Dendritic cell treated with granulocyte-macrophage colony-stimulating factor and Interleukin-4, amounts not matched to agents 40 ng/mL and 50 ng/mL, for 4 days (primary cell): ENCODE results near the gene ARHGAP8.

Experiments
- H3K27ac Mint-ChIP-seq: one replicate; pipeline ENCODE4 v1.8.0; 2022; ENCODE audit warnings: mild to moderate bottlenecking, mixed read lengths
- H3K27me3 Mint-ChIP-seq: one replicate; pipeline ENCODE4 v1.8.0; 2022; ENCODE audit warnings: mild to moderate bottlenecking, mixed read lengths
- H3K36me3 Mint-ChIP-seq: one replicate; pipeline ENCODE4 v1.8.0; 2022; ENCODE audit warnings: low read depth, mixed read lengths
- H3K4me1 Mint-ChIP-seq: one replicate; pipeline ENCODE4 v1.8.0; 2022; ENCODE audit warnings: low read depth, mixed read lengths
- H3K4me3 Mint-ChIP-seq: one replicate; pipeline ENCODE4 v1.8.0; 2022; ENCODE audit warnings: mild to moderate bottlenecking, moderate library complexity, mixed read lengths
- H3K9me3 Mint-ChIP-seq: one replicate; pipeline ENCODE4 v1.8.0; 2022; ENCODE audit warnings: mixed read lengths
- intact Hi-C: fragments of 100-400 bp; cut with micrococcal nuclease; formaldehyde crosslinking; loops from one replicate; pipeline ENCODE4 v1.15.0; 2022

The ARHGAP8 gene

DNA sequence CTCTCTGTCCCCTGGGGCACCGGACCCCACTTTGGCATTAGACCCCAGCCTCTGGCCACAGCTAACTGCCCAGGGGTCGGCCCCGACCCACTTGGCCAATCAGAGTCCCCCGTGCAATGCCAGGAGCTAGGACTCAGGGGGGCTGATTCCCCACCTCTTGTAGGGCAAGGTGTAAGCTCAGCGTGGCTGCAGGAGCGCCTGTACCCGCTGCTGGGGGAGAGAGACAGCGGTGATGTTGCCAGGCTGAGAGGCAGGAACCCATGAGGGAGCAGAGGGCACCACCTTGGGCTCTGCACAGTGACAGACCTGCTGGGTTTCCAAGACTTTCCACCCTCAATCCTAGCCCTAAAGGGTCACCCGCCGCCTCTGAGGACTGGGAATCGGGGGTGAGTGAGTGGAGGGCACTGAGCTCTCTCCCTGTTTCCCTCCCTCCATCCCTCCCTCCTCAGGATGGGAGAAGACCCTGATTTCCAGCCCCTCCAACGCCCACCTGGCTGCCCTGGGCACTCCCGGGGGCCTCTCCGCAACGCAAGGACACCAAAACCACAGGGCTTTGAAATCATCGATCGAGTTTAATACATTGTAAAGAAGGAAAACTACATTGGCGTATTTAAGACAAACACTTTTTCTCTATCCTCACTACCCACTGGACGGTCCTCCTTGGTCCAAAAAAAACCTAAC lies 128.4 kb downstream of the ARHGAP8 start:
- H3K4me3 Mint-ChIP-seq = no peak overlapping the region
- H3K36me3 Mint-ChIP-seq = no peaks in the 10 kb centered on the region
- peaks cover 12% of the 10 kb centered on the region for H3K9me3 Mint-ChIP-seq
- no peak overlapping the region for H3K27ac Mint-ChIP-seq
- intact Hi-C loops = no loop called here
- H3K27me3 Mint-ChIP-seq = peaks cover under 1% of the 10 kb centered on the region
- H3K4me1 Mint-ChIP-seq = no peaks in the 10 kb centered on the region

DNA sequence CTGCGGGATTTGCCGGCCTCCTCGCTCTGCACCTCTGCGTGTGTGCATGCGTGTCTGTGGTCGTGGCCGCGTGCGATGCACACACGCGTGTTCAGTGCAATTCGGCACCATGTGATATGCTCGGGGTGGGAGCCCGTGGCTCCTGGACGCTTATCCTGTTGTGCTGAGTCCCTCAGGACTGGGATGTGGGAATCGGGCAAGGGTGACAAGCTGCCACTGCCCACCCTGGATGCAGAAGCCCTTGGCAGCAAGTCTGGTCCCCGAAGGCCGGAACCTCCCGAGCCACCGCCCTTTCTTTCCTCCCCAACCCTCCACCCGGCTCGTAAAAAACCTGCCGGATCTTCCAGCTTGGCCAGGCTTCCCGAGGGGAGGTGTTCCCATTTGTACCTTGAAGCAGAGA lies 129.2 kb downstream of the ARHGAP8 start:
- Mint-ChIP-seq H3K4me3 (no peak overlapping the region), H3K4me1 (no peaks in the 10 kb centered on the region), H3K27me3 (no peaks in the 10 kb centered on the region), H3K36me3 (no peaks in the 10 kb centered on the region), H3K27ac (no peak overlapping the region), H3K9me3 (peaks cover 7% of the 10 kb centered on the region)
- intact Hi-C loops = no loop called here

GRCh38 chr22:44882226-44882905 lies 130.0 kb downstream of the ARHGAP8 start:
- H3K4me3 Mint-ChIP-seq = no peak overlapping the region
- no peaks in the 10 kb centered on the region for H3K9me3 Mint-ChIP-seq
- H3K4me1 Mint-ChIP-seq = no peaks in the 10 kb centered on the region
- no peaks in the 10 kb centered on the region for H3K36me3 Mint-ChIP-seq
- intact Hi-C loops = no loop called here
- no peak overlapping the region for H3K27ac Mint-ChIP-seq
- H3K27me3 Mint-ChIP-seq = no peaks in the 10 kb centered on the region

DNA sequence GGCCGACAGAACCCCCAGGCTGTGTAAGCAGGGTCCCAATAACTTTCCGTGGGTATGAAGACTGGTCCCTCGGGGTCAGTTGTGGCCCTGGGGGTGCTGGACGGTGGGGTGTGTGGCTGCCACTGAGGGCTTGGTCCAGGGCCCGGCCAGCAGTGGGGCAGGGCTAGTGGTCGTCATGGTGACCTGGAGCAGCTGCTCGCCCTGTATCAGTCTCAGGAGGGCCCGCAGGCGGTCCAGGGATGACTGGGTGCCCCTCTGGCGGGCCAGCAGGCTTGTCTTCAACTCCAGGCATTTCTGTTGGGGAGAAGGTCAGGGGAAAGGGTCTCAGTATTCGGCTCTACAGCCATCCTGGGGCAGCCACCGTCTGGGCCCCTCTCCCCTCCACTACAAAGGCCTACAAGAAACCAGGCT lies 130.6 kb downstream of the ARHGAP8 start:
- Mint-ChIP-seq H3K27me3 (no peaks in the 10 kb centered on the region), H3K4me3 (no peak overlapping the region), H3K36me3 (no peaks in the 10 kb centered on the region), H3K9me3 (no peaks in the 10 kb centered on the region), H3K4me1 (no peaks in the 10 kb centered on the region), H3K27ac (no peak overlapping the region)
- intact Hi-C loops = no loop called here

GRCh38 chr22:44884562-44884961 lies 132.2 kb downstream of the ARHGAP8 start:
- Mint-ChIP-seq H3K27ac (no peak overlapping the region), H3K36me3 (no peaks in the 10 kb centered on the region), H3K4me1 (no peaks in the 10 kb centered on the region), H3K9me3 (no peaks in the 10 kb centered on the region), H3K27me3 (no peaks in the 10 kb centered on the region), H3K4me3 (no peak overlapping the region)
- intact Hi-C loops = no loop called here

GRCh38 chr22:44884968-44885805 lies 132.8 kb downstream of the ARHGAP8 start:
- no peaks in the 10 kb centered on the region for H3K9me3 Mint-ChIP-seq
- H3K27me3 Mint-ChIP-seq = no peaks in the 10 kb centered on the region
- no peaks in the 10 kb centered on the region for H3K36me3 Mint-ChIP-seq
- H3K27ac Mint-ChIP-seq = no peak overlapping the region
- H3K4me1 Mint-ChIP-seq = no peaks in the 10 kb centered on the region
- H3K4me3 Mint-ChIP-seq = no peak overlapping the region
- intact Hi-C loops = no loop called here

DNA sequence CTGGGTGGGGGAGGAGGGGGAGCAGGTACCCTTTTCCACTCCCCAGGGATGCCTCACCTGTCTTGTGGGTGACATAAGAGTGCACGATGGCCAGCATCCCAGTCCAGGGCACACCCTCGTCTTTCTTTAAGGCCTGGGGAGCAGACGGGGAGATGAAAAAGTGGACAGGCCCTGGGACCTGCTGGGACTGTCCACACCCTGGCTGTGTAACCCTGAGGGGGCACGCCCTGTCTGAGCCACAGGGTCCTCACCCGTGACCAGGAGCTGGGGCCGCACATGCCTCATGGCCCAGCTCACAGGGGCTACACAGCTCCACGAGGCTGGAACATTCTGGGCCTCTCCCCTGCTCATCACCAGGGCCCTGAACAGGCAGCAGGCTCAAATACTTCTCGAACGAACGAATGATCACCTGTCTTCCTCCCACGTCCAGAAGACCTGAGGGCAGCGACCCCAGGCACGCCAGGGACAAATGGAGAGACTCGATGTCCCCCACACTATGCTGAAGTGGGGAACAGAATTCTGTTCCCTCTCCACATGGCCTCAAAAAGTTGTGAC lies 133.5 kb downstream of the ARHGAP8 start:
- Mint-ChIP-seq H3K27me3 (no peaks in the 10 kb centered on the region), H3K4me3 (no peak overlapping the region), H3K27ac (no peak overlapping the region), H3K36me3 (no peaks in the 10 kb centered on the region), H3K4me1 (no peaks in the 10 kb centered on the region), H3K9me3 (no peaks in the 10 kb centered on the region)
- intact Hi-C loops = no loop called here

DNA sequence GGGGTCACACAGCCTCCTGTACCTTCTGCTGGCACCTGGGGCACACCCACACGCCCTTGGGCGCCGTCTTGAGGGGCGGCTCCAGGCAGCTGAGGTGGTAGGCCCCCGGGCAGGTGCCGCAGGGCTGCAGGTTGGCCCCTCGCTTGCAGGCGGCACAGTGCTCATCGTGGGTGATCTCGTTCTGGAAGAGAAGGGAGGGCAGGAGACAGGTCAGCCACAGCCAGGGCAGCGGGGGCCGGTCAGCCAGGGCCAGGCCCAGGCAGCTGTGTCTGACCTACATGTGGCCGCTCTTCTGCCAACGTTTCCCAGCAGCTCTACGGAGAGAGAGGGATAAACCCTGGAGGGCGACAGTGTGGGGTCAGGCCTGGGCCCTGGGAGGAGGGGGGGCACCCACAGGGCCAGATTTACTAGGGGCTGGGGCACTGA lies 135.6 kb downstream of the ARHGAP8 start:
- intact Hi-C loops = no loop called here
- Mint-ChIP-seq H3K27ac (no peak overlapping the region), H3K4me1 (no peaks in the 10 kb centered on the region), H3K4me3 (no peak overlapping the region), H3K9me3 (no peaks in the 10 kb centered on the region), H3K36me3 (no peaks in the 10 kb centered on the region), H3K27me3 (no peaks in the 10 kb centered on the region)

- no peaks in the 10 kb centered on the region for H3K36me3 Mint-ChIP-seq
- intact Hi-C loops = no loop called here
- H3K27ac Mint-ChIP-seq = no peak overlapping the region
- no peaks in the 10 kb centered on the region for H3K9me3 Mint-ChIP-seq
- no peaks in the 10 kb centered on the region for H3K4me1 Mint-ChIP-seq
- no peaks in the 10 kb centered on the region for H3K27me3 Mint-ChIP-seq
- H3K4me3 Mint-ChIP-seq = no peak overlapping the region
Measured at GRCh38 chr22:44888491-44889254, 136.3 kb downstream of the ARHGAP8 start.

- Mint-ChIP-seq H3K36me3 (no peaks in the 10 kb centered on the region), H3K27me3 (no peaks in the 10 kb centered on the region), H3K4me3 (no peak overlapping the region), H3K9me3 (no peaks in the 10 kb centered on the region), H3K4me1 (no peaks in the 10 kb centered on the region), H3K27ac (no peak overlapping the region)
- intact Hi-C loops = no loop called here
Measured at GRCh38 chr22:44889255-44889878, 137.0 kb downstream of the ARHGAP8 start.

- Mint-ChIP-seq H3K4me1 (no peaks in the 10 kb centered on the region), H3K27ac (no peak overlapping the region), H3K27me3 (no peaks in the 10 kb centered on the region), H3K4me3 (no peak overlapping the region), H3K9me3 (no peaks in the 10 kb centered on the region), H3K36me3 (no peaks in the 10 kb centered on the region)
- intact Hi-C loops = no loop called here
Measured at GRCh38 chr22:44890416-44891292, 138.3 kb downstream of the ARHGAP8 start.

DNA sequence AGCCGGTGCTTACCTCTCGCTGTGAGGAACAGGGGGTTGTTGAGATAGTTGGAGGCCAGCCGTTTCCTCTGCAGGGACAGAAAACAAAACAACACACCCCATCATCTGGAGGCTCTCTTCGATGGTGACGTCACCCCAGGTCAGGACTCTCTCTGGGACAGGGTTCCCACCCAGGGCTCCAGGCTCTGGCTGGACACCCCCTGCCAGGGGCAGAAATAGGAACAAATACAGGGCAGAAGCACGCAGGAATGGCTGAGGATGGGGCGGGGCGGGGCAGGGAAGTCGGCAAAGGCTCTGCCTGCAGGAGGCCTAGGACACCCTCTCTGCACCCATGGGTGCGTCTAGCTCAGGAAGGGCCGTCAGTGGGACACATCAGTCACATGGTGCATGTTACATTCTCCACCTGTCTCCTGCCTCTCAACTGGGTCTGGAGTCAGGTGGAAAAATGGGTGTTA lies 138.9 kb downstream of the ARHGAP8 start:
- intact Hi-C loops = no loop called here
- H3K9me3 Mint-ChIP-seq = no peaks in the 10 kb centered on the region
- H3K36me3 Mint-ChIP-seq = no peaks in the 10 kb centered on the region
- no peak overlapping the region for H3K4me3 Mint-ChIP-seq
- H3K27me3 Mint-ChIP-seq = no peaks in the 10 kb centered on the region
- H3K4me1 Mint-ChIP-seq = no peaks in the 10 kb centered on the region
- no peak overlapping the region for H3K27ac Mint-ChIP-seq
